MM.1S (cell line): ENCODE results near the gene CCDC182.

ENCODE experiments used
- CTCF ChIP-seq: fragments of 300-600 bp; sonication (generic); IDR thresholded peaks from 2 replicates; pipeline ENCODE4 v1.5.1; 2016; ENCODE audit warnings: antibody characterized with exemption, low read length, mixed read lengths
- EZH2 ChIP-seq: fragments of 300-600 bp; sonication (generic); optimal IDR thresholded peaks from 2 replicates; pipeline ENCODE3; 2017; ENCODE audit warnings: low read depth, mild to moderate bottlenecking, antibody characterized with exemption, low read length, mixed read lengths

GRCh38 chr17:57724026-57724728 is 20.9 kb downstream of the CCDC182 start:
- TF ChIP-seq CTCF: no peak
- TF ChIP-seq EZH2: no peak
